ENCODE results near the gene SLC10A7.

Gene SLC10A7

DNA sequence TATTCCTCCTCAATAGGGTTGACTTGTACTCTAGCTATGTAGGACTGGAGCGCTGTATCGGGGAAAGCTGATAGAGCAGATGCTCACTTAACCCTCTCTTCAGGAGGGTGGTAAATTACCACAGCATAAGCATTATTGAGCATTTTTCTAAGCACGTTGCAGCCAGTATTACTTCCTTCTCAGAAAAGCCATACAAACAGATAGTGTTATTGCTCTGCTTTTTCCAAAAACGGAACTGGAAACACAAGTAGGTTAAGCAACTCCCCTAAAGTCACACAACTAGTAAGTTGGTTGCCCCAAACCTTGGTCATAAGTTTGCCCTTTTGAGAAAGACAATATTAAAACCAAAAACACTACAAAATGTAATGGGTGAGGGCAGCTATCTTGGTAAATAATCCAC is 233.5 kb downstream of the SLC10A7 start:
- in situ Hi-C loops (cut with MboI; ENCODE audit: low sequenced_read_pairs): no loop called here
- no peaks in the 10 kb centered on the region for H3K27me3 ChIP-seq (ENCODE audit: low read depth)
- no peaks in the 10 kb centered on the region for H3K4me1 ChIP-seq
- no peak for DNase-seq (ENCODE audit: low spot score in 2 of 2)
- H3K36me3 ChIP-seq (replicated peaks): no peaks in the 10 kb centered on the region
- H3K9me3 ChIP-seq: no peaks in the 10 kb centered on the region
- no peak overlapping the region for H3K4me3 ChIP-seq

DNA sequence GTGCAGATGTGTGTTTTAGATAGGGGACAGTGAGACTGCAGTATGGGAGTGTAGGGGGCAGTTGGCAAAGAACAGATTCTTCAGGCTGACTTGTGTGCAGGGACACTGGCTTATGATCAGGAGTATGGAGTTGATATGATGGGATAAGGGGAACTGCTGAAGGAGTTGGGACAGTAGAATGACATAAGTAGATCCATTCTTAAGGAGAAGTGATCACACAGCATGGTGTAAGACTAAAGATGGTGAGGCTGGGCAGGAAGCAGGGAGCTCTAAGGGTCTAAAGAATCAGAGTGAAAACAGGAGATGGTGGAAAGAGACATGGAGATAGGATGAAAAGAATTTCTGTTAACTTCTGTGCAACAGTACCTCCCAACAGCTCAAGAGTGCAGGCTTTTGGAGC is 236.7 kb downstream of the SLC10A7 start:
- H3K4me1 ChIP-seq: no peaks in the 10 kb centered on the region
- H3K9me3 ChIP-seq: no peaks in the 10 kb centered on the region
- in situ Hi-C loops (cut with MboI; ENCODE audit: low sequenced_read_pairs): no loop called here
- DNase-seq (ENCODE audit: low spot score in 2 of 2): no peak
- H3K4me3 ChIP-seq: no peak overlapping the region
- H3K36me3 ChIP-seq (replicated peaks): no peaks in the 10 kb centered on the region
- H3K27me3 ChIP-seq (ENCODE audit: low read depth): no peaks in the 10 kb centered on the region; the same call in 1 of the 2 replicates

DNA sequence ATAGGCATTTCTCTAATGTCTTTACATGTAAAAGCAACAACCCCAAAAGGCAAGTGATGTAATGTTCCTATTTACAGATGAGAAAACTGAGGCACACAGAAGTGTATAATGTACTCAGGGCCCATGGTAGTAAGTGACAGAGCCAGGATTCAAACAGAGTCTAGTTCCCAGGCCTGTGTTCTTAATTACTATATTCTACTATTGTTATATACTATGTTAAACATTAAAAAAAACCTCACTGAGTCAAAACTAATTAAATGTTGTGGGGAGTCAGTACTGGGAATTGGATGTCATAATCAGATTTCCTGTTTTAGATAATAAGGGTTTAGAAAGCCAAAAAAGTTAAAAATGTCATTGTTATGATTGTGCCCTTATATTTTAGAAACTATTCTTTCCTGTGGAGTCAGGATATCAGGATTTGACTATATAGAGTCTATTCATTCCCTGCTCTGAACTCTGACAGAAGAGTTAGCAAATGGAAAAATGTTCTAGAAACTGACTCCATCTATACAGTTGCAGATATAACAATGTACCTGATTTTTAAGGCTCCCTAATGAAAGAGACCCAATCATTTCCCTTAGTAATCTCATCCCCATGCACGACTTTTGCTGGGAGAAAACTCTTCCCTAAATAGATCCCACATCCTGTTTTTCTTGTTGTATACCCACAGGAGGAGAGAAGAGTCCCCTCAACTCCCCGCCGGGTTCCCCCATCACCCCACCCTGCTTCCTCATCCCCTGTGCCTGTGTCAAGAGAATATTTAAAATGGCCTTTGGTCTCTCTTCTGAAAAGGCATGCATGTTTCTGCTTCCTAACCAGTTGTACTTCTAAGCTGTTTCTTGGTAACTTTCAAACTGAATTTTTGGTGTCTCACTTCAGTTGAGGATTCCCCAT is 237.7 kb downstream of the SLC10A7 start:
- Histone ChIP-seq H3K9me3 (no peaks in the 10 kb centered on the region), H3K27me3 (ENCODE audit: low read depth) (peaks cover 2% of the 10 kb centered on the region), H3K36me3 (replicated peaks) (no peaks in the 10 kb centered on the region), H3K4me3 (no peak overlapping the region), H3K4me1 (peaks cover under 1% of the 10 kb centered on the region)
- in situ Hi-C loops (cut with MboI; ENCODE audit: low sequenced_read_pairs): no loop called here
- DNase-seq (ENCODE audit: low spot score in 2 of 2): no peak

DNA sequence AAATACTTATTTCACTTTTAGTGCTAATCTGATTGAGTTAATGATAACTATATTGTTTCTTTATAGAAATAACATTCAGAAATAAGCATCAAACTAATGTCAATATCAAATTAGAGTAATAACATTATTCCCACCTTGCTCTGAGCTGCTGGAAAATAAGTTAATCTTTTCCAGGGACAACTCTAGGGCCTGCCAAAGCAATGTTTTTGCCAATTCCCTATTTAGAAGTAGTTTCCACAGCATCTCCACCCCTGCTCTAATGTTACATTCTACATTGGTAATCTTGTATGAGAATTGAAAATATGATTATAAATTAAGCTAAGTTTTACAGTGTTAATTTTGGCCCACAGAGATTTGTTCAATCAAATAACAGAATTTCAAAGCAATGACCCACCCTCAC is 239.1 kb downstream of the SLC10A7 start:
- Histone ChIP-seq H3K27me3 (ENCODE audit: low read depth) (peaks cover 2% of the 10 kb centered on the region), H3K4me1 (peaks cover 12% of the 10 kb centered on the region), H3K4me3 (no peak overlapping the region), H3K36me3 (replicated peaks) (no peaks in the 10 kb centered on the region), H3K9me3 (no peaks in the 10 kb centered on the region)
- no peak for DNase-seq (ENCODE audit: low spot score in 2 of 2)
- in situ Hi-C loops (cut with MboI; ENCODE audit: low sequenced_read_pairs): no loop called here

DNA sequence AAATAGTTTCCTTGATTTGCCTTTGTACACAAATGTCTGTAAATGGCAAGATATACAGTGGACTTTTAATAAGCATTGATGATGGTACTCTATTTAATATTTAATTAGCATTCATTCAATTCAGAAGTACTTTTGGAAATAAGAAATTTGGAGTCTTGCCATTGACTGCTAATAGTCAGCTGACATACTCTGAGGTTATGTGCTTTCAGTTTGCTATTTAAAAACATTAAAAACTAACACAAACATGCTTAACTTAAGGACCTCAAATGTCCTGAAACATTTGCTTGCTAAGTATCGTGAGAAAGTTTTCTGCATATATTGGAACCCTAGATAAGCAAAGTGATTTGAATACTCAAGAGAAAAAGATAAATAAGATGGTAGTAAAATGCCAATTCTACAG is 242.8 kb downstream of the SLC10A7 start:
- Histone ChIP-seq H3K36me3 (replicated peaks) (no peaks in the 10 kb centered on the region), H3K4me3 (no peak overlapping the region), H3K4me1 (peaks cover 12% of the 10 kb centered on the region), H3K27me3 (ENCODE audit: low read depth) (peaks cover 2% of the 10 kb centered on the region), H3K9me3 (no peaks in the 10 kb centered on the region)
- DNase-seq (ENCODE audit: low spot score in 2 of 2): no peak
- in situ Hi-C loops (cut with MboI; ENCODE audit: low sequenced_read_pairs): no loop called here

DNA sequence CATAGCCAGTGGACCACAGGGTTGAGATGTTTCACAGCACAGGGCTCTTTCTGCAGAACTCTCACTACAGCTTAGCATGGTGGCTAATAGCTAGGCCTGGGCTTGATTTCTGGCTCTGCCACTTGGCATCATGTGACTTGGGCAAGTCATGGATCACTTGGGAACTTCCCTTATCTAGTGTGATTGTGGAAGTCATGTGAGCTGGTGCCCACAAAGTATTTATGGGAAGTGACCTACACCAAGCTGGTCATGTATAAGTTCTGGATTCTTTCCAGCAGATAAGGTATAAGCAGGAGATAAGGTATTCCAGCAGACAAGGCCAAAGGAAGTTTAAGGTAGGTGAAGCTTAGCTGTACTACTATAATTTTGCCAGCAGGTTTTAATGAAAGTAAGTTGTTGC is 246.4 kb downstream of the SLC10A7 start:
- no peaks in the 10 kb centered on the region for H3K36me3 ChIP-seq (replicated peaks)
- in situ Hi-C loops (cut with MboI; ENCODE audit: low sequenced_read_pairs): no loop called here
- DNase-seq (ENCODE audit: low spot score in 2 of 2): no peak
- H3K4me3 ChIP-seq: no peak overlapping the region
- no peaks in the 10 kb centered on the region for H3K9me3 ChIP-seq
- H3K27me3 ChIP-seq (ENCODE audit: low read depth): peaks cover 2% of the 10 kb centered on the region
- peaks cover 12% of the 10 kb centered on the region for H3K4me1 ChIP-seq

DNA sequence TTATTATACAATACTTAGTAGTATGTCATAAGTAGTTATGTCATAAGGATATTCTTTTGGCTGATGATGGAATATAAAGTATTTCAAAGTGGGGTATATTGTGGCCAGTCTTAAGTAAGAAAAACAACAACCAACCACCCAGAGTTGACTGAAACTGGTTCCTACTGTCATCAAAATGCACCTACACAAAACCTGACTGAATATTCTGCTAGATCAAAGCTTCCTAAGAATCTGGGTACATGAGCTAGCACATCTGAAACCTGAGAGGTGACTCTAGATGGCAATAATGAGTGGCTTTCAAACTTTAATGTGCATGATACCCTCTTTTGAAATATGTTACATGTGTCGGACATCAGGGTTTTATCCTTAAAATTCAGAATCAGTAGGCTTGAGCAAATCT is 247.0 kb downstream of the SLC10A7 start:
- in situ Hi-C loops (cut with MboI; ENCODE audit: low sequenced_read_pairs): no loop called here
- Histone ChIP-seq H3K36me3 (replicated peaks) (no peaks in the 10 kb centered on the region), H3K4me1 (peaks cover 14% of the 10 kb centered on the region), H3K9me3 (no peaks in the 10 kb centered on the region), H3K27me3 (ENCODE audit: low read depth) (peaks cover under 1% of the 10 kb centered on the region; the same call in 1 of the 2 replicates), H3K4me3 (no peak overlapping the region)
- no peak for DNase-seq (ENCODE audit: low spot score in 2 of 2)

DNA sequence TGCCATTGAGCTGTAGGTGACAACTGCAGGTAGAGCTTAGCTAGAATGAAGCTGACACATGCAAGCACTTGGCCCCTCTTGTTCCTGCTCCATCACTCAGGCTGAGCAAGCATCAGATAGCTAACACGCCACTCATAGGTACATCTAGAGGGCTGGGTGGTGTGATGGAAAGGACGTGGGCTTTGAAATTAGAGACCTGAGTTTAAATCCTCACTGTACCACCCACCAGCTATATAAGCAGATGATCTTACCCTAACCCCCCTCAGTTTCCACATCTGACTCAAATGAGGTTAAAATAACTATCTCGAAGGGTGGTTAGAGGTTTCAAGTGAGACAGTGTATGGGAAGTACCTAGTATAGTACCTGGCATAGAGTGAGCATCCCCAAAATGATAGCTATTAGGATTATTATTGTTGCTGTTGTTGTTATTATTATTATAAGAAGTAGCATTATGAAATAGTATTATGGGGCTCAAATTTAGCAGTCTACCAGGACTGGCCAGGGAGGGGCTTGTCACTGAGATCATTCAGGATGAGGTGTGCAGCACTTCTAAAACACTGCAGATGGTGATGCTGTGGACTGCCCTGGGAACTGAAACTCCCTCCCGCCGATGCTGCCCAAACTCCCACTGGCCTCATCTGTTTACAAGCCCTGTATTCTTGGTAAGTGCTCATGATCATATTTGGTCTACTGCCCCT is 248.4 kb downstream of the SLC10A7 start:
- no peaks in the 10 kb centered on the region for H3K9me3 ChIP-seq
- H3K4me3 ChIP-seq: no peak overlapping the region
- peaks cover 7% of the 10 kb centered on the region for H3K4me1 ChIP-seq
- no peak for DNase-seq (ENCODE audit: low spot score in 2 of 2)
- in situ Hi-C loops (cut with MboI; ENCODE audit: low sequenced_read_pairs): no loop called here
- H3K27me3 ChIP-seq (ENCODE audit: low read depth): no peaks in the 10 kb centered on the region; the same call in 1 of the 2 replicates
- no peaks in the 10 kb centered on the region for H3K36me3 ChIP-seq (replicated peaks)

DNA sequence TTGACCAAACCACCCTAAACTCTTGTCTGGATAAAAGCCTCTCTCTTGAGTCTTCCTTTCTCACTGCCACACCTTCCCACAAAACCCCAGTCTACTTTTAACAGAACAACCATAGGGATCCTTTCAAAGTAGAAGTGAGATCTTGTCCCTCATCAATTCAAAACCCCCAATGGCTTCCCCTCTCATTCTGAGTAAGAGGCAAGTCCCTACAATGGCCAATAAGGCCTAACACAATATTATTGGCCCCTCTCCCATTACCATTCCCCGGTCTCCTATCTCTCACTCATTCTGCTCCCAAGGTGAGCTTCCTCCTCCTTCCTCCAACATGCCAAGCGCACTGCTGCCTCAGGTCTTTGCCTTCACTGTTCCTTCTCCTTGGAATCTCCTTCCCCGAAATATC is 250.3 kb downstream of the SLC10A7 start:
- H3K4me3 ChIP-seq: no peak overlapping the region
- DNase-seq (ENCODE audit: low spot score in 2 of 2): no peak
- no peaks in the 10 kb centered on the region for H3K9me3 ChIP-seq
- in situ Hi-C loops (cut with MboI; ENCODE audit: low sequenced_read_pairs): no loop called here
- H3K27me3 ChIP-seq (ENCODE audit: low read depth): no peaks in the 10 kb centered on the region; the same call in 1 of the 2 replicates
- 0 out of 2 replicates have a peak, but pooled peaks cover 3% of the 10 kb centered on the region for H3K4me1 ChIP-seq
- no peaks in the 10 kb centered on the region for H3K36me3 ChIP-seq (replicated peaks)

DNA sequence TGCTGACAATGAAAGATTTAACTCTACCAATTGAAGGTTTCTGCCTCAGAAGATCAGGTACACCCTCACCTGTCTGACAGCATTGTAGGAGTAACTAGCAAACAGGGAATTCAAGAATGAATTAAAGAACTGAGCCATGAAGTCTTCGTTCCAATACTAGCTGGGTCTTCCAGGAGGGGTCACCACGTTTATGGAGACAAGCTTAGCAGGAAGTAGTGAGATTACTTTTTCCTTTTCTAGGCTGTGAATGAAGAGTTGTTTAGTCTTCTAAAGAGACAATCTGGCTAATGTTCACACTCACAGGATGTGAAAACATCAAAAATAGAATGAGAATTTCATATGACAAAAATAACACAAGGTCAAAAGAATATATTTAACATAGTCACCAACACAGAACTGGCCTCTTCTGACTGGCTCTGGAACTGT is 252.5 kb downstream of the SLC10A7 start:
- no peaks in the 10 kb centered on the region for H3K9me3 ChIP-seq
- no peak for DNase-seq (ENCODE audit: low spot score in 2 of 2)
- H3K36me3 ChIP-seq (replicated peaks): no peaks in the 10 kb centered on the region
- no peak overlapping the region for H3K4me3 ChIP-seq
- 0 out of 2 replicates have a peak, but pooled peaks cover 3% of the 10 kb centered on the region for H3K4me1 ChIP-seq
- in situ Hi-C loops (cut with MboI; ENCODE audit: low sequenced_read_pairs): no loop called here
- no peaks in the 10 kb centered on the region for H3K27me3 ChIP-seq (ENCODE audit: low read depth)

DNA sequence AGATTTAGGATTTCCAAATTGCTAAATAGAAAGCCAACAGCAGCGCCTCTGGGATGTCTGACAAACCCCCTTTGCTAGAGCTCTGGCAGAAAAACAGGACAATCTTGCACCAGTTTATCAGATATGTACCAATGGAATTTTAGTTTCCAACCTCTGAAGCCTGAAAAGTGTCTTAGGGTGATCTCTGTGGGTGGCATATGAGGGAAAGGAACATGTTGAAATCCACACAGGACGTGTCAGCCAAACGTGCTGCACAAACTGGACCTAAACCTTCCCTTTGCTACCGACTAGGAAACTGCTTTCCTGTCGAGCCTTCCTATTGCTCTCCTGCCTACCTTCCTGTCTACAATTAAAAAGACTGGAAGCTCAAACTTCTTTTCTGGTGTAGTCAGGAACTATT is 253.9 kb downstream of the SLC10A7 start:
- H3K4me3 ChIP-seq: no peak overlapping the region
- H3K36me3 ChIP-seq (replicated peaks): no peaks in the 10 kb centered on the region
- no peak for DNase-seq (ENCODE audit: low spot score in 2 of 2)
- no peaks in the 10 kb centered on the region for H3K27me3 ChIP-seq (ENCODE audit: low read depth)
- in situ Hi-C loops (cut with MboI; ENCODE audit: low sequenced_read_pairs): no loop called here
- H3K9me3 ChIP-seq: no peaks in the 10 kb centered on the region
- 0 out of 2 replicates have a peak, but pooled peaks cover 3% of the 10 kb centered on the region for H3K4me1 ChIP-seq

DNA sequence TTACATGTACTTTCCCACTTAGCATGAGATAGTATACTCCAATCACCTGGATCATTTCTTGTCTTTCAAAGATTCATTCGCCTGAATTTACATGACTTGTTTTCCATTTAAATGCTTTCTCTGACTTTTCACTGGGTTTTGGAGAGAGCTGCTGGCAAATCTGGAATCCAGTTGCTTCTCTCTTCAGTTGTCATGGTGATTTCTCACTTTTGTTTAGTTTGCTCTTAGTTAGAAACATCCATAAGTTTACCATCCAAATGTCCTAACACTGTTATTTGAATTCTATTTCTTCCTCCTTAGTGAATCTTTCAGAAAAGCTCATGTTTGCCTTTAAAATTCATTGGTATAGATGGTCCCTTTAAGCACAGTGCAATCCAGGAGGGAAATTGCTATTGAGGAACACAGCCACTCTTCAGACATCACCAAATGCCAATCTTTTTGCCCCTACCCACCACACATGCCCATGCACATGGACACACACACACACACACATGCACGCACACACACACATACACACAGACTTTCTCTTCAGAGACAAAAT is 255.7 kb downstream of the SLC10A7 start:
- Histone ChIP-seq H3K4me3 (no peak overlapping the region), H3K27me3 (ENCODE audit: low read depth) (no peaks in the 10 kb centered on the region), H3K36me3 (replicated peaks) (no peaks in the 10 kb centered on the region), H3K4me1 (0 out of 2 replicates have a peak, but pooled peaks cover 3% of the 10 kb centered on the region), H3K9me3 (no peaks in the 10 kb centered on the region)
- no peak for DNase-seq (ENCODE audit: low spot score in 2 of 2)
- in situ Hi-C loops (cut with MboI; ENCODE audit: low sequenced_read_pairs): no loop called here

DNA sequence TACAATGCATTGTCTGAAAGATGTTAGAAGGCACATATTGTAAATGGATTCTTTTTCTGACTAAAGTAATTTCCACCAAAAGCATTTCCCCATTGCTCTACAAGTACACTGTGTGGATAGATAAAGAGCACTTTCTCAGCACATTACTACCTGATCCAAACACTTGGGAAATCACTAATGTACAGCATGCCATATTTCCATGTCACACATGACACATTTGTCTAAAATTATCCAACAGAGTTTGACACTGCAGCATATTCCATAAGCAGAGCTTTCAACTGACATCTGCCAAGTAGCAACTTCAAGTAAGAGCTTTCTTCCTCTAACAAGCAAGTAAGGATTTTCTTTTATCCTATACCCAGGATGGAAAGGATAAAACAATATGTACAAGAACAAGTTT is 257.9 kb downstream of the SLC10A7 start:
- no peaks in the 10 kb centered on the region for H3K36me3 ChIP-seq (replicated peaks)
- no peak overlapping the region for H3K4me3 ChIP-seq
- DNase-seq (ENCODE audit: low spot score in 2 of 2): no peak
- H3K9me3 ChIP-seq: no peaks in the 10 kb centered on the region
- in situ Hi-C loops (cut with MboI; ENCODE audit: low sequenced_read_pairs): no loop called here
- no peaks in the 10 kb centered on the region for H3K4me1 ChIP-seq
- no peaks in the 10 kb centered on the region for H3K27me3 ChIP-seq (ENCODE audit: low read depth)

DNA sequence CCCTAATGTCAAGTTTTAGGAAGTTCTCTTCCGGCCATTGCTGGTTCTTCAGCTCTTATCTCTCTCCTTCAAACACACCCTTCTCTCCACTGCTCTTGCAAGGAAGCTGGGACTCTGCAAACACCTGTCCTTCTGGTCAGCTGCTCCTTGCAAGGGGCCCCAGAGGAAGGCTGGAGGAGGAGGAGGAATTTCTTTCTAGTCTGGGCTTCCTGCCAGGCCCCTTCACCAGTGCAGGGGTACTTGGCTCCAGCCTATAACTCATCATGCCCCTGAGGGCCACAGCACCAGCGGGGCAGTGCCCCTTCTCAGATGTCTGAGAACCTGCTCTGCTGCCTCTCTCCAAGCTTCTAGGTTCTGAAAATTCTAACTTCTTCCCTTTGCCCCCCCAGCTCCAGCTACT is 260.7 kb downstream of the SLC10A7 start:
- no peak for DNase-seq (ENCODE audit: low spot score in 2 of 2)
- in situ Hi-C loops (cut with MboI; ENCODE audit: low sequenced_read_pairs): no loop called here
- H3K9me3 ChIP-seq: no peaks in the 10 kb centered on the region
- H3K27me3 ChIP-seq (ENCODE audit: low read depth): no peaks in the 10 kb centered on the region
- no peak overlapping the region for H3K4me3 ChIP-seq
- H3K36me3 ChIP-seq (replicated peaks): no peaks in the 10 kb centered on the region
- H3K4me1 ChIP-seq: no peaks in the 10 kb centered on the region

Measured in HAP-1 (cell line).